ENCODE results near the gene TNFRSF12A. TPM values are rescaled to one million over a fixed set of nuclear protein-coding genes. Genes with fewer than 3 reads are reported as not detected.

Gene TNFRSF12A
- total RNA-seq, 1 donor from 2014 or later = 71.3 TPM

GRCh38 chr16:3059723-3060242 is 39.6 kb downstream of the TNFRSF12A start:
- H3K4me3 Mint-ChIP-seq (ENCODE audit: unreplicated experiment) = peak overlapping the region; percentile 69
- H3K9me3 Mint-ChIP-seq (ENCODE audit: unreplicated experiment) = no peaks in the 10 kb centered on the region
- no peak for TF ChIP-seq CTCF (IDR thresholded peaks at IDR 0.05)
- DNase-seq (ENCODE audit: extremely low spot score, unreplicated experiment) = no peak
- peaks cover 17% of the 10 kb centered on the region for H3K4me1 Mint-ChIP-seq (ENCODE audit: unreplicated experiment)
- H3K27me3 Mint-ChIP-seq (ENCODE audit: unreplicated experiment) = no peaks in the 10 kb centered on the region
- H3K36me3 Mint-ChIP-seq (ENCODE audit: unreplicated experiment) = no peaks in the 10 kb centered on the region
- peak overlapping the region; percentile 71 for H3K27ac Mint-ChIP-seq (ENCODE audit: unreplicated experiment)

GRCh38 chr16:3060339-3061127 is 40.4 kb downstream of the TNFRSF12A start:
- Mint-ChIP-seq H3K36me3 (ENCODE audit: unreplicated experiment) (no peaks in the 10 kb centered on the region), H3K27ac (ENCODE audit: unreplicated experiment) (no peak overlapping the region), H3K4me3 (ENCODE audit: unreplicated experiment) (no peak overlapping the region), H3K27me3 (ENCODE audit: unreplicated experiment) (no peaks in the 10 kb centered on the region), H3K9me3 (ENCODE audit: unreplicated experiment) (no peaks in the 10 kb centered on the region), H3K4me1 (ENCODE audit: unreplicated experiment) (peaks cover 20% of the 10 kb centered on the region)
- no peak for DNase-seq (ENCODE audit: extremely low spot score, unreplicated experiment)
- TF ChIP-seq CTCF (IDR thresholded peaks at IDR 0.05) = no peak

GRCh38 chr16:3062553-3062952 is 42.4 kb downstream of the TNFRSF12A start:
- DNase-seq (ENCODE audit: extremely low spot score, unreplicated experiment) = no peak
- H3K36me3 Mint-ChIP-seq (ENCODE audit: unreplicated experiment) = no peaks in the 10 kb centered on the region
- TF ChIP-seq CTCF (IDR thresholded peaks at IDR 0.05) = no peak
- H3K27ac Mint-ChIP-seq (ENCODE audit: unreplicated experiment) = no peak overlapping the region
- H3K4me3 Mint-ChIP-seq (ENCODE audit: unreplicated experiment) = no peak overlapping the region
- no peaks in the 10 kb centered on the region for H3K9me3 Mint-ChIP-seq (ENCODE audit: unreplicated experiment)
- peaks cover 21% of the 10 kb centered on the region for H3K4me1 Mint-ChIP-seq (ENCODE audit: unreplicated experiment)
- H3K27me3 Mint-ChIP-seq (ENCODE audit: unreplicated experiment) = no peaks in the 10 kb centered on the region

GRCh38 chr16:3063625-3064386 is 43.6 kb downstream of the TNFRSF12A start:
- no peaks in the 10 kb centered on the region for H3K9me3 Mint-ChIP-seq (ENCODE audit: unreplicated experiment)
- no peaks in the 10 kb centered on the region for H3K36me3 Mint-ChIP-seq (ENCODE audit: unreplicated experiment)
- H3K27me3 Mint-ChIP-seq (ENCODE audit: unreplicated experiment) = no peaks in the 10 kb centered on the region
- no peak for TF ChIP-seq CTCF (IDR thresholded peaks at IDR 0.05)
- peaks cover 20% of the 10 kb centered on the region for H3K4me1 Mint-ChIP-seq (ENCODE audit: unreplicated experiment)
- no peak for DNase-seq (ENCODE audit: extremely low spot score, unreplicated experiment)
- no peak overlapping the region for H3K4me3 Mint-ChIP-seq (ENCODE audit: unreplicated experiment)
- H3K27ac Mint-ChIP-seq (ENCODE audit: unreplicated experiment) = no peak overlapping the region
